ENCODE data around the gene EZH2.
A peak's percentile ranks its signal among the peaks of the same experiment; 100 is the strongest.

Gene EZH2

GRCh38 chr7:148806187-148806586 is 77.9 kb downstream of the EZH2 start:
- no peak for DNase-seq (ENCODE audit: low spot score)

GRCh38 chr7:148804343-148805235 is 79.5 kb downstream of the EZH2 start:
- DNase-seq (ENCODE audit: low spot score), result no peak

GRCh38 chr7:148803094-148803493 is 81.0 kb downstream of the EZH2 start:
- DNase-seq (ENCODE audit: low spot score), result no peak

- no peak for DNase-seq (ENCODE audit: low spot score)
Measured at GRCh38 chr7:148802101-148802493, 82.0 kb downstream of the EZH2 start.

- no peak for DNase-seq (ENCODE audit: low spot score)
Measured at GRCh38 chr7:148800677-148801076, 83.4 kb downstream of the EZH2 start.

- no peak for DNase-seq (ENCODE audit: low spot score)
Measured at GRCh38 chr7:148799893-148800555, 84.1 kb downstream of the EZH2 start.

- DNase-seq (ENCODE audit: low spot score), result no peak
Measured at GRCh38 chr7:148796841-148797240, 87.2 kb downstream of the EZH2 start.

GRCh38 chr7:148794476-148794875 is 89.6 kb downstream of the EZH2 start:
- DNase-seq (ENCODE audit: low spot score), result no peak

- no peak for DNase-seq (ENCODE audit: low spot score)
Measured at GRCh38 chr7:148793590-148793989, 90.5 kb downstream of the EZH2 start.

- DNase-seq (ENCODE audit: low spot score), result no peak
Measured at GRCh38 chr7:148791546-148791945, 92.5 kb downstream of the EZH2 start.

GRCh38 chr7:148790850-148791249 is 93.2 kb downstream of the EZH2 start:
- no peak for DNase-seq (ENCODE audit: low spot score)

GRCh38 chr7:148790131-148790726 is 93.9 kb downstream of the EZH2 start:
- DNase-seq (ENCODE audit: low spot score), result no peak

- DNase-seq (ENCODE audit: low spot score), result no peak
Measured at GRCh38 chr7:148789220-148789619, 94.9 kb downstream of the EZH2 start.

- DNase-seq (ENCODE audit: low spot score), result no peak
Measured at GRCh38 chr7:148787571-148788295, 96.4 kb downstream of the EZH2 start.

- DNase-seq (ENCODE audit: low spot score), result no peak
Measured at GRCh38 chr7:148783801-148784527, 100.1 kb downstream of the EZH2 start.

GRCh38 chr7:148782757-148783456 is 101.2 kb downstream of the EZH2 start:
- no peak for DNase-seq (ENCODE audit: low spot score)

GRCh38 chr7:148774471-148774870 is 109.6 kb downstream of the EZH2 start:
- no peak for DNase-seq (ENCODE audit: low spot score)

- no peak for DNase-seq (ENCODE audit: low spot score)
Measured at GRCh38 chr7:148773334-148773733, 110.8 kb downstream of the EZH2 start.

GRCh38 chr7:148772297-148773089 is 111.6 kb downstream of the EZH2 start:
- peak; percentile 63 for DNase-seq (ENCODE audit: low spot score)

- DNase-seq (ENCODE audit: low spot score), result no peak
Measured at GRCh38 chr7:148770004-148770403, 114.1 kb downstream of the EZH2 start.

Measured in COLO829 (cell line).